ENCODE data around the gene ALKBH6. TPM values are rescaled to one million over a fixed set of nuclear protein-coding genes. Genes with fewer than 3 reads are reported as not detected.

Gene ALKBH6
- total RNA-seq, 1 experiment from 2014 or later = 20.1 TPM

DNA sequence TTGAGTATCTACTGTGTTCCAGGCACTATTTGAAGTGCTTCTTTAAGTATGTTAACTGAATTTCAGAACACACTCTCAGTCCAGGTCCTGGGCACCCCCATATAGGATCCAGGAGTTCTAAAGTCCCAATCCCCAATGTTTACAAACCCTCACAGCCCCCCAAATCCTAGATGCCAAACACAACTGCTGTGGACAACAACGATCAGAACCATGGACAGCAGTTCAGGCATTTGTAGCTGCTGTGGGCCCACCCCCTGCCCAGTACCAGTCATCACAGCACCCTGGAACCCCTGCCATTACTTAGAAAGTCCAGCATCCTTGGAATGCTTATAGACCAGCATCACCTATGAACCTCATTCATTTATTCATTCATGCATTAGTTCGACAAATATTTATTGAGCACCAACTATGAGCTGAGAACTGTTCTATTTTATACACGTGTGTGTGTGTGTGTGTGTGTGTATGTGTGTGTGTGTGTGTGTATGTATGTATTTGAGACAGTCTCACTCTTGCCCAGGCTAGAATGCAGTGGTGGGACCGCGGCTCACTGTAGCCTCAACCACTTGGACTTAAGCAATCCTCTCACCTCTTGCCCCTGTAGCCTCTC lies 38.3 kb downstream of the ALKBH6 start:
- TF ChIP-seq EZH2 (IDR thresholded peaks at IDR 0.05; ENCODE audit: borderline replicate concordance, low read depth, low read length, poor library complexity, severe bottlenecking) = no peak
- TF ChIP-seq, protein P1, sequence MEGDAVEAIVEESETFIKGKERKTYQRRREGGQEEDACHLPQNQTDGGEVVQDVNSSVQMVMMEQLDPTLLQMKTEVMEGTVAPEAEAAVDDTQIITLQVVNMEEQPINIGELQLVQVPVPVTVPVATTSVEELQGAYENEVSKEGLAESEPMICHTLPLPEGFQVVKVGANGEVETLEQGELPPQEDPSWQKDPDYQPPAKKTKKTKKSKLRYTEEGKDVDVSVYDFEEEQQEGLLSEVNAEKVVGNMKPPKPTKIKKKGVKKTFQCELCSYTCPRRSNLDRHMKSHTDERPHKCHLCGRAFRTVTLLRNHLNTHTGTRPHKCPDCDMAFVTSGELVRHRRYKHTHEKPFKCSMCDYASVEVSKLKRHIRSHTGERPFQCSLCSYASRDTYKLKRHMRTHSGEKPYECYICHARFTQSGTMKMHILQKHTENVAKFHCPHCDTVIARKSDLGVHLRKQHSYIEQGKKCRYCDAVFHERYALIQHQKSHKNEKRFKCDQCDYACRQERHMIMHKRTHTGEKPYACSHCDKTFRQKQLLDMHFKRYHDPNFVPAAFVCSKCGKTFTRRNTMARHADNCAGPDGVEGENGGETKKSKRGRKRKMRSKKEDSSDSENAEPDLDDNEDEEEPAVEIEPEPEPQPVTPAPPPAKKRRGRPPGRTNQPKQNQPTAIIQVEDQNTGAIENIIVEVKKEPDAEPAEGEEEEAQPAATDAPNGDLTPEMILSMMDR (conservative IDR thresholded peaks at IDR 0.05; ENCODE audit: low read depth, low read length) = no peak
- no peak for DNase-seq (ENCODE audit: low spot score)
- H3K4me3 ChIP-seq (ENCODE audit: low read depth, low read length, poor library complexity, severe bottlenecking) = no peak overlapping the region
- no peak overlapping the region for H3K27ac ChIP-seq (ENCODE audit: low read depth, low read length, poor library complexity, severe bottlenecking)
- H3K4me1 ChIP-seq (ENCODE audit: insufficient read depth, low read length, poor library complexity, severe bottlenecking) = no peaks in the 10 kb centered on the region
- intact Hi-C loops (cut with micrococcal nuclease; ENCODE audit: unreplicated experiment) = no loop called here
- ChIA-PET POLR2A (ENCODE audit: low non-redundant PET) (no interaction called here), CTCF (interaction anchor here (0.6 kb wide), 1 partner anchor 9 kb away, joined by 9 read pairs; no protein-coding TSS in a partner anchor)
- BruUV-seq (replicated peaks) = no TSS peak
- H3K9me3 ChIP-seq (ENCODE audit: low read depth, low read length, poor library complexity, severe bottlenecking) = no peaks in the 10 kb centered on the region
- H3K36me3 ChIP-seq (ENCODE audit: insufficient read depth, low read length, poor library complexity, severe bottlenecking) = no peaks in the 10 kb centered on the region
- H3K27me3 ChIP-seq (replicated peaks; ENCODE audit: insufficient read depth, low read depth, low read length, poor library complexity) = no peaks in the 10 kb centered on the region

DNA sequence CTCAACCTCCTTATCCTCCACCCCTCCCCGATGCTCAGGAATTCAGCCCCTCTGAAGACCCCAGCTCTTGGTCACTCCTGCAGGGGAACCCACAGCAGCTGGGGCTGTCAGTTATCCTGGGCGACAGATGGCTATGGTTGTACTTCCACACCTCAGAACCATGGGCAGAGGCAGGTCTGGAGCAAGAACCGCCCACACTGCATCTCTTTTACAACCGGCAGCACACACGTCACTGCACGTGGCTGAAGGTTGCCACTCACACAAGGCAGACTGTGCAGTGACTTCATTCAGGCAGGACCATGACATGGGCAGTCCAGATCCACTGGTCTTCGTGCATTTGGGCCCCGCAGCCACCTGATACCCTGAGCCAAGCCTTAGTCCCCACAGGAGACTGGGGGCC lies 40.5 kb downstream of the ALKBH6 start:
- BruUV-seq (replicated peaks) = no TSS peak
- H3K4me1 ChIP-seq (ENCODE audit: insufficient read depth, low read length, poor library complexity, severe bottlenecking) = no peaks in the 10 kb centered on the region
- no peak for DNase-seq (ENCODE audit: low spot score)
- no peaks in the 10 kb centered on the region for H3K9me3 ChIP-seq (ENCODE audit: low read depth, low read length, poor library complexity, severe bottlenecking)
- TF ChIP-seq, protein P1 (conservative IDR thresholded peaks at IDR 0.05; ENCODE audit: low read depth, low read length) = no peak
- H3K27ac ChIP-seq (ENCODE audit: low read depth, low read length, poor library complexity, severe bottlenecking) = no peak overlapping the region
- ChIA-PET POLR2A (ENCODE audit: low non-redundant PET) (no interaction called here), CTCF (no interaction called here)
- H3K36me3 ChIP-seq (ENCODE audit: insufficient read depth, low read length, poor library complexity, severe bottlenecking) = no peaks in the 10 kb centered on the region
- H3K27me3 ChIP-seq (replicated peaks; ENCODE audit: insufficient read depth, low read depth, low read length, poor library complexity) = no peaks in the 10 kb centered on the region
- no peak overlapping the region for H3K4me3 ChIP-seq (ENCODE audit: low read depth, low read length, poor library complexity, severe bottlenecking)
- intact Hi-C loops (cut with micrococcal nuclease; ENCODE audit: unreplicated experiment) = no loop called here

DNA sequence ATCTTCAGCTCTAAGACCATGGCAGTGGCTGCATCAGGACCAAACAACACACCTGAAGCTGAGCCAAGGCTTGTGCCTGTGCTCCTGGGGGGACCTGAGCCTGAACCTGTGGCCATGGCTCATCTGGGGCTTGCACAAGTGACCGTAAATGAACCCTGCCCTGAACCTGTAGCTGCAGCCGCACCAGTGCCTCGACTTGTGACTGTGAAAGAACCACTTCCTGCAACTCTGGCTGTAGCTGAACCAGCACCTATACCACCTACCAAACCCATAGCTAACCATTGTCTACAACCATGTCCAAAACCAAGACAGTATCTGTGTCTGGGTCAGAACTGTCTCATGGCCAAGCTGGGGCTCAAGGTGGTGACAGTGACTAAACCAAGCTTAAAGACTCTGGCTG lies 47.2 kb downstream of the ALKBH6 start:
- ChIA-PET POLR2A (ENCODE audit: low non-redundant PET) (no interaction called here), CTCF (interaction anchor here (0.8 kb wide), 1 partner anchor 9 kb away, joined by 9 read pairs; no protein-coding TSS in a partner anchor)
- Histone ChIP-seq H3K36me3 (ENCODE audit: insufficient read depth, low read length, poor library complexity, severe bottlenecking) (no peaks in the 10 kb centered on the region), H3K27me3 (replicated peaks; ENCODE audit: insufficient read depth, low read depth, low read length, poor library complexity) (no peaks in the 10 kb centered on the region), H3K27ac (ENCODE audit: low read depth, low read length, poor library complexity, severe bottlenecking) (no peak overlapping the region), H3K4me1 (ENCODE audit: insufficient read depth, low read length, poor library complexity, severe bottlenecking) (no peaks in the 10 kb centered on the region), H3K9me3 (ENCODE audit: low read depth, low read length, poor library complexity, severe bottlenecking) (no peaks in the 10 kb centered on the region), H3K4me3 (ENCODE audit: low read depth, low read length, poor library complexity, severe bottlenecking) (no peak overlapping the region)
- intact Hi-C loops (cut with micrococcal nuclease; ENCODE audit: unreplicated experiment) = no loop called here
- DNase-seq (ENCODE audit: low spot score) = no peak
- BruUV-seq (replicated peaks) = no TSS peak
- TF ChIP-seq, protein P1 (conservative IDR thresholded peaks at IDR 0.05; ENCODE audit: low read depth, low read length) = no peak
- TF ChIP-seq EZH2 (IDR thresholded peaks at IDR 0.05; ENCODE audit: borderline replicate concordance, low read depth, low read length, poor library complexity, severe bottlenecking) = no peak
